ENCODE measurements around the gene WBP1. TPM values are rescaled to one million over a fixed set of nuclear protein-coding genes. Genes with fewer than 3 reads are reported as not detected.
"Not testable (repeated sequence)": the region's sequence is repeated elsewhere in the genome, so short reads cannot be mapped to it uniquely, and the experiment has no call there.

The WBP1 gene
- total and polyA plus RNA-seq, 2 experiments from 2014 or later = 66.5 to 87.5 TPM

GRCh38 chr2:74481961-74482800 is 23.9 kb downstream of the WBP1 start:
- no peaks in the 10 kb centered on the region for H3K36me3 ChIP-seq (replicated peaks; ENCODE audit: insufficient read depth, low read depth)
- peak overlapping the region; percentile 100 for H3K4me2 ChIP-seq
- WGBS (ENCODE audit: low lambda C conversion rate, missing lambda C conversion rate) = 3% methylated on average over 70 of the region's 80 CpGs
- H3K79me2 ChIP-seq = peaks cover 56% of the 10 kb centered on the region
- peaks cover 18% of the 10 kb centered on the region for H3K4me1 ChIP-seq (ENCODE audit: insufficient read depth)
- H3K4me3 ChIP-seq = peak overlapping the region; percentile 85
- no peaks in the 10 kb centered on the region for H3K9me3 ChIP-seq (ENCODE audit: low read depth)
- H3K9me2 ChIP-seq (replicated peaks; ENCODE audit: insufficient read depth) = no peaks in the 10 kb centered on the region
- peak overlapping the region; percentile 75 for H2AFZ ChIP-seq
- TF ChIP-seq EZH2 (IDR thresholded peaks at IDR 0.05; ENCODE audit: borderline replicate concordance) (no peak), CTCF (IDR thresholded peaks at IDR 0.05; ENCODE audit: poor library complexity) (no peak), EZH2phosphoT487 (IDR thresholded peaks at IDR 0.05; ENCODE audit: low read depth, severe bottlenecking, unreplicated experiment) (no peak)
- peak overlapping the region; percentile 86 for H3K27ac ChIP-seq
- DNase-seq (ENCODE audit: low spot score) = peak; percentile 54
- no peaks in the 10 kb centered on the region for H3K27me3 ChIP-seq
- H4K20me1 ChIP-seq (ENCODE audit: insufficient read depth, poor library complexity, severe bottlenecking) = no peaks in the 10 kb centered on the region

- Histone ChIP-seq H3K4me1 (ENCODE audit: insufficient read depth) (peaks cover 18% of the 10 kb centered on the region), H3K79me2 (peaks cover 55% of the 10 kb centered on the region), H3K9me3 (ENCODE audit: low read depth) (no peaks in the 10 kb centered on the region), H2AFZ (peak within 1 kb of the TSS; percentile 75), H4K20me1 (ENCODE audit: insufficient read depth, poor library complexity, severe bottlenecking) (no peaks in the 10 kb centered on the region), H3K4me3 (peak within 1 kb of the TSS; percentile 85), H3K9me2 (replicated peaks; ENCODE audit: insufficient read depth) (no peaks in the 10 kb centered on the region), H3K27ac (peak within 1 kb of the TSS; percentile 86), H3K27me3 (no peaks in the 10 kb centered on the region), H3K36me3 (replicated peaks; ENCODE audit: insufficient read depth, low read depth) (no peaks in the 10 kb centered on the region), H3K4me2 (peak within 1 kb of the TSS; percentile 100)
- 3% methylated on average over 50 of the region's 50 CpGs for WGBS (ENCODE audit: low lambda C conversion rate, missing lambda C conversion rate)
- no peak for TF ChIP-seq EZH2 (IDR thresholded peaks at IDR 0.05; ENCODE audit: borderline replicate concordance)
- TF ChIP-seq CTCF (IDR thresholded peaks at IDR 0.05; ENCODE audit: poor library complexity) = peak; percentile 96
- no peak for TF ChIP-seq EZH2phosphoT487 (IDR thresholded peaks at IDR 0.05; ENCODE audit: low read depth, severe bottlenecking, unreplicated experiment)
- peak; percentile 97 for DNase-seq (ENCODE audit: low spot score)
These were observed 24.8 kb downstream of the WBP1 start, which contains the start of the genes CCDC142 and TTC31 for GRCh38 chr2:74482801-74483674. TSS of gene CCDC142 (minus strand) at chr2:74482998. CDS start at chr2:74482837, 161 bp downstream. TSS of gene TTC31 (plus strand) at chr2:74483081. CDS start at chr2:74483096, 15 bp downstream.

- Histone ChIP-seq H3K4me2 (peak overlapping the region; percentile 80), H3K79me2 (peaks cover 51% of the 10 kb centered on the region), H3K27ac (peak overlapping the region; percentile 86), H2AFZ (peak overlapping the region; percentile 72), H3K4me3 (peak overlapping the region; percentile 24), H3K4me1 (ENCODE audit: insufficient read depth) (peaks cover 18% of the 10 kb centered on the region)
- not testable (repeated sequence) for H3K27me3 ChIP-seq; H3K9me3 ChIP-seq (ENCODE audit: low read depth); DNase-seq (ENCODE audit: low spot score); H3K36me3 ChIP-seq (replicated peaks; ENCODE audit: insufficient read depth, low read depth); H3K9me2 ChIP-seq (replicated peaks; ENCODE audit: insufficient read depth); H4K20me1 ChIP-seq (ENCODE audit: insufficient read depth, poor library complexity, severe bottlenecking)
- 89% methylated on average over 19 of the region's 19 CpGs for WGBS (ENCODE audit: low lambda C conversion rate, missing lambda C conversion rate)
These were observed 25.5 kb downstream of the WBP1 start for GRCh38 chr2:74483675-74484164.
